H9 (cell line): ENCODE results near the gene SWSAP1. TPM values are rescaled to one million over a fixed set of nuclear protein-coding genes. Genes with fewer than 3 reads are reported as not detected.

Experiments used
- DNase-seq: peaks from one replicate; pipeline ENCODE4 v3.0.0-alpha.2; 2017
- H2AFZ ChIP-seq: one replicate; pipeline ENCODE4 v1.6.1; 2013; ENCODE audit warnings: mild to moderate bottlenecking, low read length, control low read depth, moderate library complexity
- H2AK5ac ChIP-seq: 2 replicates; pipeline ENCODE4 v1.6.1; 2013; ENCODE audit warnings: low read length, control low read depth, mixed read lengths; ENCODE audit not compliant: insufficient read length
- H2BK120ac ChIP-seq: one replicate; pipeline ENCODE4 v1.6.1; 2013; ENCODE audit warnings: low read depth, mild to moderate bottlenecking, low read length, control low read depth, inconsistent platforms; ENCODE audit not compliant: poor library complexity, severe bottlenecking
- H2BK12ac ChIP-seq: 2 replicates; pipeline ENCODE4 v1.6.1; 2013; ENCODE audit warnings: low read length, control low read depth, mixed read lengths, low read depth; ENCODE audit not compliant: insufficient read length
- H2BK15ac ChIP-seq: 2 replicates; pipeline ENCODE4 v1.6.1; 2013; ENCODE audit warnings: low read depth, low read length, control low read depth
- H2BK20ac ChIP-seq: one replicate; pipeline ENCODE4 v1.6.1; 2013; ENCODE audit warnings: low read depth, mild to moderate bottlenecking, low read length, control low read depth, inconsistent platforms; ENCODE audit not compliant: poor library complexity, severe bottlenecking
- H2BK5ac ChIP-seq: 2 replicates; pipeline ENCODE4 v1.6.1; 2013; ENCODE audit warnings: low read length, control low read depth, mixed read lengths; ENCODE audit not compliant: insufficient read length
- H3K14ac ChIP-seq: 2 replicates; pipeline ENCODE4 v1.6.1; 2013; ENCODE audit warnings: low read length, control low read depth; ENCODE audit not compliant: insufficient read depth
- H3K18ac ChIP-seq: 2 replicates; pipeline ENCODE4 v1.6.1; 2013; ENCODE audit warnings: low read depth, mild to moderate bottlenecking, mixed read lengths, low read length, control low read depth; ENCODE audit not compliant: insufficient read length
- H3K23ac ChIP-seq: 2 replicates; pipeline ENCODE4 v1.6.1; 2013; ENCODE audit warnings: low read length, control low read depth, mixed read lengths, low read depth; ENCODE audit not compliant: insufficient read length
- H3K23me2 ChIP-seq: 2 replicates; pipeline ENCODE4 v1.6.1; 2013; ENCODE audit warnings: low read depth, mild to moderate bottlenecking, mixed read lengths, low read length, control low read depth; ENCODE audit not compliant: insufficient read length, poor library complexity, severe bottlenecking
- H3K27ac ChIP-seq: 2 replicates; pipeline ENCODE4 v1.5.1; 2013; ENCODE audit warnings: low read length, control low read depth, mixed read lengths, low read depth; ENCODE audit not compliant: insufficient read length
- H3K27me3 ChIP-seq: 2 replicates; pipeline ENCODE4 v1.6.1; 2013; ENCODE audit warnings: low read length, control low read depth, inconsistent platforms; ENCODE audit not compliant: insufficient read depth
- H3K4ac ChIP-seq: 2 replicates; pipeline ENCODE4 v1.6.1; 2013; ENCODE audit warnings: low read depth, mild to moderate bottlenecking, control low read depth, inconsistent platforms, low read length, moderate library complexity
- H3K4me1 ChIP-seq: 2 replicates; pipeline ENCODE4 v1.6.1; 2013; ENCODE audit warnings: low read length, control low read depth, inconsistent platforms; ENCODE audit not compliant: insufficient read depth
- H3K4me2 ChIP-seq: 2 replicates; pipeline ENCODE4 v1.6.1; 2013; ENCODE audit warnings: low read length, control low read depth, mixed read lengths; ENCODE audit not compliant: insufficient read length, insufficient read depth
- H3K56ac ChIP-seq: 2 replicates; pipeline ENCODE4 v1.6.1; 2013; ENCODE audit warnings: low read depth, mild to moderate bottlenecking, mixed read lengths, low read length, control low read depth; ENCODE audit not compliant: insufficient read length
- H3K79me1 ChIP-seq: 2 replicates; pipeline ENCODE4 v1.6.1; 2013; ENCODE audit warnings: low read depth, mild to moderate bottlenecking, moderate library complexity, low read length, control low read depth, inconsistent platforms; ENCODE audit not compliant: insufficient read depth, poor library complexity, severe bottlenecking
- H3K79me2 ChIP-seq: 2 replicates; pipeline ENCODE4 v1.6.1; 2013; ENCODE audit warnings: low read length, control low read depth, inconsistent platforms; ENCODE audit not compliant: insufficient read depth
- H3K9ac ChIP-seq: 2 replicates; pipeline ENCODE4 v1.6.1; 2013; ENCODE audit warnings: low read length, control low read depth, mixed read lengths; ENCODE audit not compliant: insufficient read length; ENCODE audit errors: extremely low read depth
- H3K9me3 ChIP-seq: one replicate; pipeline ENCODE4 v1.6.1; 2013; ENCODE audit warnings: low read depth, low read length, inconsistent platforms; ENCODE audit not compliant: control insufficient read depth
- H3T11ph ChIP-seq: one replicate; pipeline ENCODE4 v1.6.1; 2013; ENCODE audit warnings: mild to moderate bottlenecking, low read length, control low read depth, inconsistent platforms
- H4K20me1 ChIP-seq: one replicate; pipeline ENCODE4 v1.6.1; 2013; ENCODE audit not compliant: control insufficient read depth, insufficient read length, insufficient read depth
- H4K5ac ChIP-seq: 2 replicates; pipeline ENCODE4 v1.6.1; 2013; ENCODE audit warnings: low read depth, mild to moderate bottlenecking, mixed read lengths, low read length, control low read depth; ENCODE audit not compliant: insufficient read length
- H4K8ac ChIP-seq: replicated peaks from 2 replicates; pipeline ENCODE4 v1.6.1; 2013; ENCODE audit warnings: low read length, control low read depth, mixed read lengths, low read depth; ENCODE audit not compliant: insufficient read length
- H4K91ac ChIP-seq: 2 replicates; pipeline ENCODE4 v1.6.1; 2013; ENCODE audit warnings: low read depth, mild to moderate bottlenecking, moderate library complexity, mixed read lengths, low read length, control low read depth; ENCODE audit not compliant: insufficient read length
- H3K27ac Mint-ChIP-seq, 3 experiments: 2 replicates in 2 of 3; 3 replicates in 1 of 3; pipeline ENCODE4 v1.8.0; 2020 to 2021; ENCODE audit warnings: mixed read lengths in 3 of 3, mild to moderate bottlenecking in 1 of 3, moderate library complexity in 1 of 3
- H3K27me3 Mint-ChIP-seq: 2 replicates; pipeline ENCODE4 v1.8.0; 2021; ENCODE audit warnings: low read depth, mild to moderate bottlenecking, moderate library complexity, mixed read lengths
- H3K36me3 Mint-ChIP-seq, 3 experiments: 2 replicates in 2 of 3; 3 replicates in 1 of 3; pipeline ENCODE4 v1.8.0; 2020 to 2021; ENCODE audit warnings: low read depth in 3 of 3, mixed read lengths in 3 of 3; ENCODE audit not compliant: insufficient read depth in 1 of 3
- H3K4me1 Mint-ChIP-seq, 2 experiments: 2 replicates each; pipeline ENCODE4 v1.8.0; 2020; ENCODE audit warnings: mixed read lengths in 2 of 2
- H3K4me3 Mint-ChIP-seq, 2 experiments: 2 replicates in 1 of 2; 3 replicates in 1 of 2; pipeline ENCODE4 v1.8.0; 2020 to 2021; ENCODE audit warnings: mild to moderate bottlenecking in 2 of 2, mixed read lengths in 2 of 2, moderate library complexity in 1 of 2
- H3K9me3 Mint-ChIP-seq, 2 experiments: 2 replicates in 1 of 2; 3 replicates in 1 of 2; pipeline ENCODE4 v1.8.0; 2020; ENCODE audit warnings: mild to moderate bottlenecking in 2 of 2, mixed read lengths in 2 of 2, moderate library complexity in 1 of 2
- WGBS: extraction: QIAGEN DNeasy Blood & Tissue Kit; methylation state at CpG from one replicate; pipeline ENCODE4 v1.1.7; 2013; ENCODE audit warnings: missing lambda C conversion rate, low lambda C conversion rate, mixed read lengths; ENCODE audit not compliant: insufficient read length; ENCODE audit errors: extremely low coverage; 5-methylcytosine and 5-hydroxymethylcytosine counted together
- total RNA-seq: library from RNA; stranded (reverse); gene quantifications from 2 replicates; pipeline ENCODE4 v1.2.1, GENCODE V29; 2021
- TF ChIP-seq, protein P1 (sequence below): fragments of 200-600 bp; sonication (generic); conservative IDR thresholded peaks from 3 replicates; pipeline ENCODE4 v1.8.0; 2021; ENCODE audit warnings: antibody characterized with exemption, mild to moderate bottlenecking

Gene SWSAP1
- total RNA-seq, 1 experiment from 2014 or later: 3.8 TPM

DNA sequence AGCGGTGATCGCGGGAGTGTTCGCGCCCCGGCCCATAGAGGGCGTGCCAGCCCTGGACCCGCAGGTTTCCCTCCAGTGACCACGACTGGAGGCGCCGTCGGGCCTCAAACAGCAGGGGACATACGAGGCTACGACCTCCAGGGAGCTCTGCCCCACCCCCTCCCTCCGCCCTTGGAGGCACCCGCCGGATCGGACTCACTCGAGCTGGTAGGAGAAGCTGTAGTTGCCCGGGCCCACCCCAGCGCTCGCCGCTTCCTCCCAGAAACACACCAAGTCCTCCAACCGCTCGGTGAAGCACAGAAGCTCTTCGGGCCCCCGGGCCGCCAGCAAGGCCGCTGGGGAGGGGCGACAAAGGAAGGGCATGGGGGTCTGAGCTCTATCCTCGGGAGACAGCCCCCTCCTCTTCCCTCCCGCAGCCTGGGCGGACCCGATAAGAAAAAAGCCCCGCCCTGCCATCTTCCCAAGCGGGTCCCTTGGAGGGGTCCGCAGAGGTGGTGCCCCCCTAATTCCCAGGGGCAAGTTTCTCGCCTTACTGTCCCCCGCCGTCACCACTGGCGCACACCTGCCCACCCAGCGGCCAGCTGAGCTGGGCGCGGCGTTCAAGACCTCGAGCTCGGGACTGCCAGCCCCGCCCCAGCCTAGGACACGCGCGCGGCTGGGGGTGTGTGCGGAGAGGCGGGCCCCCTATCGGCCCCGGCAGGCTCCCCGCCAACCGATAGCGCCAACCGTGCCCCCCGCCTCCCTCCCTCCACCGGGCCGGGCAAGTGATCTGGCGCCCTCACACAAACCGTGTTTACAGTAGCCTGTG lies 8.6 kb downstream of the SWSAP1 start:
- Mint-ChIP-seq H3K9me3 (no peaks in the 10 kb centered on the region), H3K4me1 (peaks cover 9 to 26% of the 10 kb centered on the region in 2 experiments), H3K4me3 (peak overlapping the region; percentile 92 to 95), H3K36me3 (peaks cover 1 to 8% (median 5%) of the 10 kb centered on the region in 3 experiments; a peak in 6 of 7 replicates), H3K27ac (peak overlapping the region in 2 of 3 experiments; percentile 79 to 84; a peak in 4 of 7 replicates), H3K27me3 (peaks cover 2% of the 10 kb centered on the region; the same call in 1 of the 2 replicates)
- H3K56ac ChIP-seq: no peak overlapping the region
- H3K23me2 ChIP-seq: peaks cover 18% of the 10 kb centered on the region
- no peak overlapping the region for H4K8ac ChIP-seq
- H3K9ac ChIP-seq: no peak overlapping the region
- H4K91ac ChIP-seq: no peak overlapping the region
- H4K5ac ChIP-seq: no peak overlapping the region
- H3K27ac ChIP-seq: no peak overlapping the region
- H2AK5ac ChIP-seq: no peak overlapping the region
- no peaks in the 10 kb centered on the region for H3K79me2 ChIP-seq
- no peak overlapping the region for H2BK12ac ChIP-seq
- H4K20me1 ChIP-seq: peaks cover 4% of the 10 kb centered on the region
- no peaks in the 10 kb centered on the region for H3K9me3 ChIP-seq
- no peak overlapping the region for H3T11ph ChIP-seq
- TF ChIP-seq, protein P1, sequence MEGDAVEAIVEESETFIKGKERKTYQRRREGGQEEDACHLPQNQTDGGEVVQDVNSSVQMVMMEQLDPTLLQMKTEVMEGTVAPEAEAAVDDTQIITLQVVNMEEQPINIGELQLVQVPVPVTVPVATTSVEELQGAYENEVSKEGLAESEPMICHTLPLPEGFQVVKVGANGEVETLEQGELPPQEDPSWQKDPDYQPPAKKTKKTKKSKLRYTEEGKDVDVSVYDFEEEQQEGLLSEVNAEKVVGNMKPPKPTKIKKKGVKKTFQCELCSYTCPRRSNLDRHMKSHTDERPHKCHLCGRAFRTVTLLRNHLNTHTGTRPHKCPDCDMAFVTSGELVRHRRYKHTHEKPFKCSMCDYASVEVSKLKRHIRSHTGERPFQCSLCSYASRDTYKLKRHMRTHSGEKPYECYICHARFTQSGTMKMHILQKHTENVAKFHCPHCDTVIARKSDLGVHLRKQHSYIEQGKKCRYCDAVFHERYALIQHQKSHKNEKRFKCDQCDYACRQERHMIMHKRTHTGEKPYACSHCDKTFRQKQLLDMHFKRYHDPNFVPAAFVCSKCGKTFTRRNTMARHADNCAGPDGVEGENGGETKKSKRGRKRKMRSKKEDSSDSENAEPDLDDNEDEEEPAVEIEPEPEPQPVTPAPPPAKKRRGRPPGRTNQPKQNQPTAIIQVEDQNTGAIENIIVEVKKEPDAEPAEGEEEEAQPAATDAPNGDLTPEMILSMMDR: peak; percentile 95
- no peaks in the 10 kb centered on the region for H3K27me3 ChIP-seq
- DNase-seq: peak; percentile 87
- H3K79me1 ChIP-seq: no peaks in the 10 kb centered on the region
- no peak overlapping the region for H2BK5ac ChIP-seq
- no peak overlapping the region for H3K4ac ChIP-seq
- H3K23ac ChIP-seq: no peak overlapping the region
- H2BK120ac ChIP-seq: no peak overlapping the region
- H3K4me2 ChIP-seq: peak overlapping the region; percentile 86
- no peak overlapping the region for H2BK20ac ChIP-seq
- H3K4me1 ChIP-seq: no peaks in the 10 kb centered on the region
- H3K14ac ChIP-seq: no peak overlapping the region
- no peak overlapping the region for H3K18ac ChIP-seq
- H2AFZ ChIP-seq: no peak overlapping the region
- WGBS: no CpG with 5 or more reads among the region's 65 CpGs
- no peak overlapping the region for H2BK15ac ChIP-seq
